IMR-90 (cell line): ENCODE data around the gene TAPT1.

ENCODE experiments used
- BHLHE40 ChIP-seq: fragments of 150-350 bp; IDR thresholded peaks from 2 replicates; pipeline ENCODE4 v1.6.1; 2016; ENCODE audit warnings: mild to moderate bottlenecking, low read depth, low read length
- CEBPB ChIP-seq: IDR thresholded peaks from 2 replicates; pipeline ENCODE4 v1.6.1; 2012; ENCODE audit warnings: low read depth, low read length, improper control_type of control experiment
- CTCF ChIP-seq: conservative IDR thresholded peaks from 2 replicates; pipeline ENCODE4 v1.5.1; 2012; ENCODE audit warnings: mild to moderate bottlenecking, low read depth, low read length, improper control_type of control experiment
- ELK1 ChIP-seq: fragments of 150-350 bp; IDR thresholded peaks from 2 replicates; pipeline ENCODE4 v1.6.1; 2016; ENCODE audit warnings: low read depth, mild to moderate bottlenecking, low read length, moderate library complexity, borderline replicate concordance
- MAZ ChIP-seq: IDR thresholded peaks from 2 replicates; pipeline ENCODE4 v1.6.1; 2012; ENCODE audit warnings: low read depth, mild to moderate bottlenecking, low read length, improper control_type of control experiment, moderate library complexity, borderline replicate concordance
- MXI1 ChIP-seq: IDR thresholded peaks from 2 replicates; pipeline ENCODE4 v1.6.1; 2012; ENCODE audit warnings: low read depth, mild to moderate bottlenecking, low read length, moderate library complexity, borderline replicate concordance
- POLR2A ChIP-seq: IDR thresholded peaks from 2 replicates; pipeline ENCODE4 v1.6.1; 2012; ENCODE audit warnings: mild to moderate bottlenecking, low read depth, low read length
- RAD21 ChIP-seq: IDR thresholded peaks from 2 replicates; pipeline ENCODE4 v1.6.1; 2012; ENCODE audit warnings: low read length, improper control_type of control experiment
- RCOR1 ChIP-seq: IDR thresholded peaks from 2 replicates; pipeline ENCODE4 v1.6.1; 2012; ENCODE audit warnings: mild to moderate bottlenecking, low read length, improper control_type of control experiment; ENCODE audit not compliant: insufficient replicate concordance
- RFX5 ChIP-seq: IDR thresholded peaks from 2 replicates; pipeline ENCODE4 v1.8.0; 2012; ENCODE audit warnings: low read depth, mild to moderate bottlenecking, low read length, moderate library complexity
- SMC3 ChIP-seq: fragments of 150-350 bp; IDR thresholded peaks from 2 replicates; pipeline ENCODE4 v1.6.1; 2016; ENCODE audit warnings: low read depth, mild to moderate bottlenecking, antibody characterized with exemption, low read length, moderate library complexity
- USF2 ChIP-seq: fragments of 150-350 bp; IDR thresholded peaks from 2 replicates; pipeline ENCODE4 v1.6.1; 2017; ENCODE audit warnings: mild to moderate bottlenecking, antibody characterized with exemption, low read length, low read depth

- TF ChIP-seq RAD21 = no peak
- no peak for TF ChIP-seq RFX5
- TF ChIP-seq CTCF = no peak
- no peak for TF ChIP-seq CEBPB
- no peak for TF ChIP-seq POLR2A
- TF ChIP-seq SMC3 = no peak
- TF ChIP-seq MAZ = no peak
- TF ChIP-seq BHLHE40 = no peak
- TF ChIP-seq USF2 = no peak
- no peak for TF ChIP-seq MXI1
- TF ChIP-seq ELK1 = no peak
- no peak for TF ChIP-seq RCOR1
Observed at GRCh38 chr4:16233569-16234177, 7.4 kb upstream of the TAPT1 start.
